Jurkat, Clone E6-1 (cell line): ENCODE measurements around the gene RBM20.
A peak's percentile ranks its signal among the peaks of the same experiment; 100 is the strongest.

Source experiments
- DNase-seq: peaks from one replicate; pipeline ENCODE4 v3.0.0-alpha.2; 2011; ENCODE audit warnings: low read depth, low spot score
- H3K4me3 ChIP-seq: 2 replicates; pipeline ENCODE4 v1.5.1; 2011; ENCODE audit warnings: mild to moderate bottlenecking, low read length, control low read depth, moderate library complexity

Gene RBM20

GRCh38 chr10:110852255-110852896, 208.2 kb downstream of the RBM20 start:
- DNase-seq: no peak
- no peak overlapping the region for H3K4me3 ChIP-seq

- no peak for DNase-seq
- no peak overlapping the region for H3K4me3 ChIP-seq
Observed at GRCh38 chr10:110852947-110853346, 208.8 kb downstream of the RBM20 start.

- no peak overlapping the region for H3K4me3 ChIP-seq
- DNase-seq: no peak
Observed at GRCh38 chr10:110853921-110854605, 209.9 kb downstream of the RBM20 start.

GRCh38 chr10:110857265-110858171, 213.4 kb downstream of the RBM20 start:
- no peak overlapping the region for H3K4me3 ChIP-seq
- no peak for DNase-seq

- H3K4me3 ChIP-seq: no peak overlapping the region
- DNase-seq: no peak
Observed at GRCh38 chr10:110858297-110858934, 214.3 kb downstream of the RBM20 start.

- H3K4me3 ChIP-seq: no peak overlapping the region
Observed at GRCh38 chr10:110859206-110859972, 215.3 kb downstream of the RBM20 start.

GRCh38 chr10:110859973-110860376, 215.8 kb downstream of the RBM20 start:
- H3K4me3 ChIP-seq: no peak overlapping the region
- no peak for DNase-seq

More at GRCh38 chr10:110859206-110859972, 215.3 kb downstream of the RBM20 start:
- no peak for DNase-seq

- H3K4me3 ChIP-seq: no peak overlapping the region
- DNase-seq: peak; percentile 61
Observed at GRCh38 chr10:110860576-110861241, 216.6 kb downstream of the RBM20 start.

GRCh38 chr10:110861476-110861875, 217.3 kb downstream of the RBM20 start:
- DNase-seq: no peak

GRCh38 chr10:110861930-110862649, 218.0 kb downstream of the RBM20 start:
- DNase-seq: no peak
- no peak overlapping the region for H3K4me3 ChIP-seq

More at GRCh38 chr10:110861476-110861875, 217.3 kb downstream of the RBM20 start:
- H3K4me3 ChIP-seq: no peak overlapping the region

GRCh38 chr10:110862961-110863360, 218.8 kb downstream of the RBM20 start:
- no peak for DNase-seq
- H3K4me3 ChIP-seq: no peak overlapping the region

GRCh38 chr10:110863361-110863760, 219.2 kb downstream of the RBM20 start:
- DNase-seq: no peak

GRCh38 chr10:110863956-110864355, 219.8 kb downstream of the RBM20 start:
- DNase-seq: no peak
- no peak overlapping the region for H3K4me3 ChIP-seq

More at GRCh38 chr10:110863361-110863760, 219.2 kb downstream of the RBM20 start:
- H3K4me3 ChIP-seq: no peak overlapping the region

GRCh38 chr10:110864662-110865140, 220.6 kb downstream of the RBM20 start:
- H3K4me3 ChIP-seq: no peak overlapping the region
- peak; percentile 63 for DNase-seq

GRCh38 chr10:110865186-110865808, 221.2 kb downstream of the RBM20 start:
- H3K4me3 ChIP-seq: no peak overlapping the region
- no peak for DNase-seq

- no peak overlapping the region for H3K4me3 ChIP-seq
- DNase-seq: no peak
Observed at GRCh38 chr10:110865809-110866482, 221.8 kb downstream of the RBM20 start.
